Transverse colon (tissue), 4 donors: ENCODE measurements around the gene UCHL3. TPM values are rescaled to one million over a fixed set of nuclear protein-coding genes. Genes with fewer than 3 reads are reported as not detected.

Experiments used
- DNase-seq: peaks from one replicate; pipeline ENCODE4 v3.0.0-alpha.2; 2019
- H3K27ac ChIP-seq, 4 donors: fragments of 200-600 bp; sonication (generic); 2 replicates each; pipeline ENCODE4 v1.5.1; 2016 to 2018; ENCODE audit warnings: inconsistent platforms in 4 of 4
- H3K27me3 ChIP-seq: fragments of 200-600 bp; sonication (generic); 2 replicates; pipeline ENCODE4 v1.5.1; 2017; ENCODE audit warnings: inconsistent platforms
- H3K36me3 ChIP-seq, 4 donors: fragments of 200-600 bp; sonication (generic); 2 replicates each; pipeline ENCODE4 v1.5.1; 2017 to 2019; ENCODE audit warnings: inconsistent platforms in 4 of 4
- H3K4me1 ChIP-seq, 4 donors: fragments of 200-600 bp; sonication (generic); 2 replicates each; pipeline ENCODE4 v1.5.1; 2017 to 2020; ENCODE audit warnings: inconsistent platforms in 4 of 4
- H3K4me3 ChIP-seq, 4 donors: fragments of 200-600 bp; sonication (generic); 1 replicate in 1 of 4; 2 replicates in 3 of 4; pipeline versions ENCODE4 v1.5.1 to v1.6.1; 2017 to 2019; ENCODE audit warnings: inconsistent platforms in 4 of 4
- H3K9me3 ChIP-seq, 2 donors: fragments of 200-600 bp; sonication (generic); 2 replicates each; pipeline ENCODE4 v1.5.1; 2017 to 2019; ENCODE audit warnings: inconsistent platforms in 2 of 2
- CTCF ChIP-seq, 5 experiments: fragments of 200-600 bp in 3 of 5; fragments of 450-650 bp in 2 of 5; sonication (generic) in 3 of 5; IDR thresholded peaks; 1 replicate in 2 of 5; 2 replicates in 3 of 5; pipeline ENCODE4 v1.5.1; 2016 to 2017; ENCODE audit warnings: antibody characterized with exemption in 5 of 5, inconsistent platforms in 3 of 5, mild to moderate bottlenecking in 2 of 5, moderate library complexity in 1 of 5
- EP300 ChIP-seq: sonication (generic); formaldehyde crosslinking; IDR thresholded peaks from one replicate; pipeline ENCODE4 v1.6.1; 2017; ENCODE audit warnings: antibody characterized with exemption, low read depth
- POLR2A ChIP-seq: fragments of 450-650 bp; IDR thresholded peaks from one replicate; pipeline ENCODE4 v1.6.1; 2016; ENCODE audit warnings: antibody characterized with exemption, mild to moderate bottlenecking, moderate library complexity
- POLR2AphosphoS5 ChIP-seq, 3 donors: sonication (generic); formaldehyde crosslinking; IDR thresholded peaks; one replicate each; pipeline ENCODE4 v1.6.1; 2016; ENCODE audit warnings: antibody characterized with exemption in 3 of 3
- WGBS, 2 donors: methylation state at CpG; one replicate each; pipeline ENCODE4 v1.1.5; 2018; ENCODE audit warnings: low coverage in 1 of 2; 5-methylcytosine and 5-hydroxymethylcytosine counted together
- in situ Hi-C, 4 donors: fragments of 200-750 bp; cut with MboI; loops; one replicate each; pipeline versions ENCODE4 v1.15.0 to v1.15.1; 2017; ENCODE audit warnings: low sequenced_read_pairs in 3 of 4, low pct_ligation_motif_present in 1 of 4, low pct_unique_long_range_greater_than_20kb in 1 of 4
- intact Hi-C: fragments of 100-400 bp; cut with DNase I; formaldehyde crosslinking; loops from one replicate; pipeline ENCODE4 v1.15.1; 2023; ENCODE audit warnings: low total_unique reads
- total RNA-seq, 4 donors: library from RNA; depleted of rRNA; stranded (reverse); fragments of >200 nt; gene quantifications; one replicate each; pipeline ENCODE4 v1.1.0, GENCODE V29; 2016

The UCHL3 gene
- total RNA-seq, 4 donors from 2014 or later, result 3.4 to 55.9 (median 19.3) TPM

GRCh38 chr13:75581874-75582640 is 32.5 kb downstream of the UCHL3 start:
- no peaks in the 10 kb centered on the region for H3K4me1 ChIP-seq
- no peaks in the 10 kb centered on the region for H3K27me3 ChIP-seq
- H3K27ac ChIP-seq, result no peak overlapping the region
- no peak for DNase-seq
- intact Hi-C loops (no loop called here), in situ Hi-C loops (no loop called here)
- peaks cover 0 to 3% (median under 1%) of the 10 kb centered on the region in 4 donors for H3K36me3 ChIP-seq
- no peak overlapping the region for H3K4me3 ChIP-seq
- WGBS, 2 donors, result 92 to 95% methylated on average over 2 of the region's 2 CpGs
- H3K9me3 ChIP-seq, result peaks cover 0 to 4% of the 10 kb centered on the region in 2 donors
- TF ChIP-seq POLR2AphosphoS5 (IDR thresholded peaks at IDR 0.05) (no peak), EP300 (no peak), CTCF (IDR thresholded peaks at IDR 0.05) (no peak), POLR2A (no peak)

GRCh38 chr13:75583091-75583490 is 33.5 kb downstream of the UCHL3 start:
- Histone ChIP-seq H3K27me3 (no peaks in the 10 kb centered on the region), H3K27ac (no peak overlapping the region), H3K36me3 (peaks cover 0 to 3% (median under 1%) of the 10 kb centered on the region in 4 donors), H3K9me3 (peaks cover 0 to 4% of the 10 kb centered on the region in 2 donors), H3K4me1 (no peaks in the 10 kb centered on the region), H3K4me3 (no peak overlapping the region)
- in situ Hi-C loops (no loop called here), intact Hi-C loops (no loop called here)
- no peak for TF ChIP-seq POLR2AphosphoS5 (IDR thresholded peaks at IDR 0.05)
- TF ChIP-seq CTCF (IDR thresholded peaks at IDR 0.05), result no peak
- no peak for TF ChIP-seq POLR2A
- no peak for TF ChIP-seq EP300
- DNase-seq, result no peak

- in situ Hi-C loops, result no loop called here
These were observed 35.6 kb downstream of the UCHL3 start for GRCh38 chr13:75585153-75585552.

GRCh38 chr13:75587679-75588078 is 38.1 kb downstream of the UCHL3 start:
- in situ Hi-C loops, result no loop called here
- H3K9me3 ChIP-seq, result peaks cover 0 to 4% of the 10 kb centered on the region in 2 donors
- no peak overlapping the region for H3K4me3 ChIP-seq
- no peak overlapping the region for H3K27ac ChIP-seq
- H3K27me3 ChIP-seq, result no peaks in the 10 kb centered on the region
- intact Hi-C loops, result no loop called here
- no peaks in the 10 kb centered on the region for H3K4me1 ChIP-seq
- H3K36me3 ChIP-seq, result peaks cover 0 to 12% (median 1%) of the 10 kb centered on the region in 4 donors
- no peak for TF ChIP-seq EP300
- DNase-seq, result no peak
- 29 to 74% methylated on average over 1 of the region's 1 CpG for WGBS, 2 donors

More at GRCh38 chr13:75585153-75585552, 35.6 kb downstream of the UCHL3 start:
- Histone ChIP-seq H3K27me3 (no peaks in the 10 kb centered on the region), H3K4me3 (no peak overlapping the region), H3K9me3 (peaks cover 0 to 4% of the 10 kb centered on the region in 2 donors), H3K4me1 (no peaks in the 10 kb centered on the region), H3K27ac (no peak overlapping the region), H3K36me3 (peaks cover 0 to 6% (median 2%) of the 10 kb centered on the region in 4 donors)
- intact Hi-C loops, result no loop called here
- TF ChIP-seq POLR2A, result no peak
- TF ChIP-seq CTCF (IDR thresholded peaks at IDR 0.05), result no peak
- no peak for TF ChIP-seq EP300
- TF ChIP-seq POLR2AphosphoS5 (IDR thresholded peaks at IDR 0.05), result no peak
- no peak for DNase-seq
